RKO (cell line): ENCODE data around the gene ABCG4.
"Not testable (repeated sequence)": the region's sequence is repeated elsewhere in the genome, so short reads cannot be mapped to it uniquely, and the experiment has no call there.

Source experiments
- DNase-seq: peaks from one replicate; pipeline ENCODE4 v3.0.0-alpha.2; 2016; ENCODE audit warnings: low spot score

Gene ABCG4

GRCh38 chr11:119184399-119184798 is 35.5 kb downstream of the ABCG4 start:
- not testable (repeated sequence) for DNase-seq

GRCh38 chr11:119185981-119186634 is 37.3 kb downstream of the ABCG4 start:
- no peak for DNase-seq

- no peak for DNase-seq
These were observed 38.5 kb downstream of the ABCG4 start for GRCh38 chr11:119187123-119187892.

GRCh38 chr11:119188067-119188466 is 39.2 kb downstream of the ABCG4 start:
- no peak for DNase-seq

- DNase-seq: no peak
These were observed 40.0 kb downstream of the ABCG4 start for GRCh38 chr11:119188887-119189286.

GRCh38 chr11:119189393-119189792 is 40.5 kb downstream of the ABCG4 start:
- DNase-seq: no peak

- no peak for DNase-seq
These were observed 41.7 kb downstream of the ABCG4 start for GRCh38 chr11:119190531-119190930.

GRCh38 chr11:119191265-119191664 is 42.4 kb downstream of the ABCG4 start:
- not testable (repeated sequence) for DNase-seq

GRCh38 chr11:119192111-119192510 is 43.3 kb downstream of the ABCG4 start:
- no peak for DNase-seq

GRCh38 chr11:119193001-119193400 is 44.1 kb downstream of the ABCG4 start:
- no peak for DNase-seq

GRCh38 chr11:119193626-119194025 is 44.8 kb downstream of the ABCG4 start:
- DNase-seq: no peak

GRCh38 chr11:119194811-119195440 is 46.1 kb downstream of the ABCG4 start:
- DNase-seq: no peak

GRCh38 chr11:119195680-119196079 is 46.8 kb downstream of the ABCG4 start:
- DNase-seq: no peak

- peak; percentile 84 for DNase-seq
These were observed 48.1 kb downstream of the ABCG4 start for GRCh38 chr11:119196833-119197483.

- no peak for DNase-seq
These were observed 50.1 kb downstream of the ABCG4 start for GRCh38 chr11:119198925-119199324.

- not testable (repeated sequence) for DNase-seq
These were observed 52.4 kb downstream of the ABCG4 start for GRCh38 chr11:119201236-119201635.

GRCh38 chr11:119202554-119202953 is 53.7 kb downstream of the ABCG4 start:
- DNase-seq: no peak

- no peak for DNase-seq
These were observed 55.2 kb downstream of the ABCG4 start for GRCh38 chr11:119204066-119204465.

- DNase-seq: no peak
These were observed 56.2 kb downstream of the ABCG4 start for GRCh38 chr11:119205080-119205479.

- DNase-seq: peak; percentile 88
These were observed 57.0 kb downstream of the ABCG4 start, which contains the start of gene CBL for GRCh38 chr11:119205574-119206510. Gene CBL, plus strand, starts transcription at chr11:119206339. Its CDS starts 79 bp downstream, at chr11:119206418.
